HepG2 (cell line): ENCODE data around the gene HERC4. TPM values are rescaled to one million over a fixed set of nuclear protein-coding genes. Genes with fewer than 3 reads are reported as not detected.

Experiments
- CEBPZ ChIP-seq: IDR thresholded peaks from 2 replicates; pipeline ENCODE4 v1.6.1; 2012; ENCODE audit warnings: low read length, improper control_type of control experiment
- ETV5 ChIP-seq: IDR thresholded peaks from 2 replicates; pipeline ENCODE4 v1.6.1; 2018; ENCODE audit warnings: missing biosample characterization, missing genetic modification reagents, inconsistent platforms, borderline replicate concordance
- EZH2 ChIP-seq: conservative IDR thresholded peaks from 2 replicates; pipeline ENCODE4 v1.6.1; 2012; ENCODE audit warnings: mild to moderate bottlenecking, low read depth, low read length, moderate library complexity
- GRHL1 ChIP-seq: sonication (generic); formaldehyde crosslinking; conservative IDR thresholded peaks from 2 replicates; pipeline ENCODE4 v1.8.0; 2022; ENCODE audit warnings: missing genetic modification reagents
- HMGA1 ChIP-seq: sonication (generic); formaldehyde crosslinking; conservative IDR thresholded peaks from 2 replicates; pipeline ENCODE4 v1.4.0; 2020; ENCODE audit warnings: missing genetic modification reagents
- HNRNPK ChIP-seq: fragments of 200-400 bp; formaldehyde crosslinking; IDR thresholded peaks from 2 replicates; pipeline ENCODE4 v1.6.1; 2018; ENCODE audit warnings: low read length, low read depth, moderate library complexity, mild to moderate bottlenecking; ENCODE audit not compliant: poor library complexity, severe bottlenecking
- HNRNPUL1 ChIP-seq: fragments of 200-400 bp; formaldehyde crosslinking; IDR thresholded peaks from 2 replicates; pipeline ENCODE4 v1.6.1; 2017; ENCODE audit warnings: low read depth, mild to moderate bottlenecking, low read length, moderate library complexity
- MAZ ChIP-seq, 2 experiments: sonication (generic) in 1 of 2; formaldehyde crosslinking in 1 of 2; IDR thresholded peaks; 2 replicates each; pipeline versions ENCODE4 v1.5.0 to v1.6.1; 2012 to 2020; ENCODE audit warnings: low read depth in 2 of 2, mild to moderate bottlenecking in 2 of 2, borderline replicate concordance in 1 of 2, improper control_type of control experiment in 1 of 2, low read length in 1 of 2, missing genetic modification reagents in 1 of 2, moderate library complexity in 1 of 2
- MTA3 ChIP-seq: sonication (generic); formaldehyde crosslinking; IDR thresholded peaks from 2 replicates; pipeline ENCODE4 v1.4.0; 2020; ENCODE audit warnings: missing genetic modification reagents
- NFE2 ChIP-seq: sonication (generic); formaldehyde crosslinking; IDR thresholded peaks from 2 replicates; pipeline ENCODE4 v1.4.0; 2020; ENCODE audit warnings: missing genetic modification reagents
- NFIB ChIP-seq: sonication (generic); formaldehyde crosslinking; IDR thresholded peaks from 2 replicates; pipeline ENCODE4 v1.9.0; 2021; ENCODE audit warnings: missing genetic modification reagents, mild to moderate bottlenecking, borderline replicate concordance
- NR2F1 ChIP-seq, 2 experiments: fragments of 450-650 bp in 1 of 2; formaldehyde crosslinking in 1 of 2; IDR thresholded peaks; 2 replicates each; pipeline versions ENCODE4 v1.5.0 to v1.6.1; 2016 to 2020; ENCODE audit warnings: mild to moderate bottlenecking in 1 of 2, missing compliant biosample characterization in 1 of 2, missing genetic modification reagents in 1 of 2, moderate library complexity in 1 of 2
- SMAD3 ChIP-seq: sonication (generic); formaldehyde crosslinking; IDR thresholded peaks from 2 replicates; pipeline ENCODE4 v1.4.0; 2020; ENCODE audit warnings: missing genetic modification reagents
- SRSF1 ChIP-seq: fragments of 200-400 bp; formaldehyde crosslinking; optimal IDR thresholded peaks from 2 replicates; pipeline ENCODE3; 2017; ENCODE audit warnings: mild to moderate bottlenecking, low read depth, low read length, moderate library complexity
- UBTF ChIP-seq: sonication (generic); formaldehyde crosslinking; IDR thresholded peaks from 2 replicates; pipeline ENCODE4 v1.4.0; 2020; ENCODE audit warnings: mild to moderate bottlenecking, missing genetic modification reagents
- YEATS4 ChIP-seq: sonication (generic); formaldehyde crosslinking; IDR thresholded peaks from 2 replicates; pipeline ENCODE4 v1.4.0; 2020; ENCODE audit warnings: missing genetic modification reagents, borderline replicate concordance
- ZBTB7A ChIP-seq: sonication (generic); formaldehyde crosslinking; IDR thresholded peaks from 2 replicates; pipeline ENCODE4 v1.8.0; 2022; ENCODE audit warnings: mild to moderate bottlenecking, missing genetic modification reagents
- ZMAT3 ChIP-seq: sonication (generic); formaldehyde crosslinking; conservative IDR thresholded peaks from 2 replicates; pipeline ENCODE4 v1.7.0; 2021; ENCODE audit warnings: missing genetic modification reagents
- ZNF263 ChIP-seq: sonication (generic); formaldehyde crosslinking; IDR thresholded peaks from 2 replicates; pipeline ENCODE4 v1.4.0; 2020; ENCODE audit warnings: missing genetic modification reagents
- ZNF33B ChIP-seq: sonication (generic); formaldehyde crosslinking; IDR thresholded peaks from 2 replicates; pipeline ENCODE4 v1.5.1; 2020; ENCODE audit warnings: mild to moderate bottlenecking, missing genetic modification reagents
- ZNF670 ChIP-seq: sonication (generic); formaldehyde crosslinking; IDR thresholded peaks from 2 replicates; pipeline ENCODE4 v1.8.0; 2022; ENCODE audit warnings: mild to moderate bottlenecking, missing genetic modification reagents, borderline replicate concordance
- ZNF772 ChIP-seq: sonication (generic); formaldehyde crosslinking; IDR thresholded peaks from 2 replicates; pipeline ENCODE4 v1.5.0; 2020; ENCODE audit warnings: mild to moderate bottlenecking, missing genetic modification reagents
- polyA plus RNA-seq, 8 experiments: library from polyadenylated mRNA; depleted of rRNA in 3 of 8; stranded (reverse) in 7 of 8; unstranded in 1 of 8; fragments of >200 nt; fragmentation: Illumina TruSeq in 4 of 8; extraction: Trizol in 4 of 8; gene quantifications; 2 replicates each; pipeline versions ENCODE4 v1.2.1 to v1.2.3, GENCODE V29; 2011 to 2016; ENCODE audit warnings: low read depth in 4 of 8, missing spikeins in 1 of 8, mixed read lengths in 1 of 8; ENCODE audit not compliant: insufficient read depth in 1 of 8
- total RNA-seq, 5 experiments: library from RNA; depleted of rRNA; stranded (reverse); fragments of >200 nt; fragmentation: Illumina TruSeq; extraction: Trizol; gene quantifications; 2 replicates each; pipeline ENCODE4 v1.2.3, GENCODE V29; 2016; ENCODE audit warnings: low read depth in 1 of 5

HERC4 gene
- total and polyA plus RNA-seq, 2 of the 13 experiments (the other 11 are each of a cell fraction or from before 2014, with no cell fraction given), result 9.8 to 20.2 TPM

- TF ChIP-seq CEBPZ (no peak), SRSF1 (no peak), EZH2 (no peak), NFE2 (CRISPR knock-in tag) (no peak), ZNF772 (no peak), ZMAT3 (no peak), SMAD3 (CRISPR knock-in tag) (no peak), ZNF263 (CRISPR knock-in tag) (no peak), ZBTB7A (CRISPR knock-in tag) (no peak), NR2F1 (CRISPR knock-in tag; IDR thresholded peaks at IDR 0.05) (no peak), ETV5 (peak; percentile 58; the same call in 1 of the 2 replicates), NFIB (CRISPR knock-in tag) (no peak), HMGA1 (CRISPR knock-in tag) (no peak), GRHL1 (CRISPR knock-in tag) (no peak), ZNF670 (CRISPR knock-in tag) (0 out of 2 replicates have a peak, but pooled peaks have one; percentile 8), ZNF33B (no peak; the same call in 1 of the 2 replicates), HNRNPUL1 (no peak; the same call in 1 of the 2 replicates), MTA3 (CRISPR knock-in tag) (no peak), YEATS4 (CRISPR knock-in tag) (peak; percentile 60; the same call in 1 of the 2 replicates), UBTF (CRISPR knock-in tag) (peak; percentile 90), HNRNPK (no peak), MAZ (IDR thresholded peaks at IDR 0.05; ENCODE audit: borderline replicate concordance, low read depth, low read length) (no peak), MAZ (CRISPR knock-in tag; IDR thresholded peaks at IDR 0.05; ENCODE audit: low read depth) (no peak)
Observed at GRCh38 chr10:67884842-67885670, 190.0 kb downstream of the HERC4 start (continued).
